ENCODE data around the gene ASB14.

The ASB14 gene

DNA sequence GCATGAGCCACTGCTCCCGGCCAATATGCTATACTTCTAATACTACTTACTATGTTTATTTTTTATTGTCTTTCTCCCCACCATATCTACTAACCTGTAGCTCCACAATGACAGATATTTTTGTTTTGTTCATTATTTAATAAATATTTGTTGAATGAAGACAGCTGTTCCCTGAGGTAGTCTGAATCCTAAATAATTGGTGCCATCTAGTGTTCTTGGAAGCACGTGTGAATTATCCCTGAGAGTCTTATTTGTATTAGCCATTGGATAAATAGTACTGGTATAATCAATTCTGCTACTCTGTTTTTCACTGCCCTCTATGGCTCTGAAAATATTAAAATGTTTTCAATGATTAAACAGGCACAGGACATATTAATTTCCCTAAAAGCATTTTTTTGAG is 70.6 kb downstream of the ASB14 start:
- H3K9me3 ChIP-seq (ENCODE audit: low read length): no peaks in the 10 kb centered on the region
- no peak overlapping the region for H3K4me3 ChIP-seq (ENCODE audit: low read depth in 1 of 2, low read length in 2 of 2)
- peaks cover 5% of the 10 kb centered on the region for H3K4me1 ChIP-seq (ENCODE audit: insufficient read depth, low read length)
- no peaks in the 10 kb centered on the region for H3K27me3 ChIP-seq (ENCODE audit: control insufficient read depth in 1 of 2, insufficient read depth in 2 of 2, low read length in 2 of 2)
- no peaks in the 10 kb centered on the region for H3K36me3 ChIP-seq (ENCODE audit: insufficient read depth, low read length)
- no peak overlapping the region for H3K9ac ChIP-seq (ENCODE audit: low read length)
- H3K27ac ChIP-seq (ENCODE audit: low read depth, low read length): no peak overlapping the region

Data from muscle layer of colon (tissue), 2 donors.